Spleen (tissue), 7 donors: Measurements from ENCODE around the gene GPR75.
"Not testable (repeated sequence)": the region's sequence is repeated elsewhere in the genome, so short reads cannot be mapped to it uniquely, and the experiment has no call there.

Source experiments
- POLR2A ChIP-seq, 3 donors: fragments of 450-650 bp; IDR thresholded peaks; one replicate each; pipeline ENCODE4 v1.5.1; 2017; ENCODE audit warnings: antibody characterized with exemption in 3 of 3, mild to moderate bottlenecking in 1 of 3
- POLR2AphosphoS5 ChIP-seq, 3 donors: sonication (generic); formaldehyde crosslinking; IDR thresholded peaks; one replicate each; pipeline ENCODE4 v1.5.1; 2017; ENCODE audit warnings: antibody characterized with exemption in 3 of 3
- TF ChIP-seq, protein P1 (sequence below), 11 experiments: fragments of 200-600 bp in 7 of 11; fragments of 450-650 bp in 4 of 11; sonication (generic) in 4 of 11; IDR thresholded peaks in 8 of 11; conservative IDR thresholded peaks in 3 of 11; 1 replicate in 7 of 11; 2 replicates in 4 of 11; pipeline versions ENCODE4 v1.4.0 to v1.8.0; 2016 to 2021; ENCODE audit warnings: antibody characterized with exemption in 11 of 11, inconsistent platforms in 4 of 11, mild to moderate bottlenecking in 1 of 11
- donor health status: DM: no; HTN: no; CAD: no; lungs with moderate emphysema.
- donor health status: DM: no; HTN: no; CAD: no.
- donor health status: DM: no; HTN: no; CAD: no.

DNA sequence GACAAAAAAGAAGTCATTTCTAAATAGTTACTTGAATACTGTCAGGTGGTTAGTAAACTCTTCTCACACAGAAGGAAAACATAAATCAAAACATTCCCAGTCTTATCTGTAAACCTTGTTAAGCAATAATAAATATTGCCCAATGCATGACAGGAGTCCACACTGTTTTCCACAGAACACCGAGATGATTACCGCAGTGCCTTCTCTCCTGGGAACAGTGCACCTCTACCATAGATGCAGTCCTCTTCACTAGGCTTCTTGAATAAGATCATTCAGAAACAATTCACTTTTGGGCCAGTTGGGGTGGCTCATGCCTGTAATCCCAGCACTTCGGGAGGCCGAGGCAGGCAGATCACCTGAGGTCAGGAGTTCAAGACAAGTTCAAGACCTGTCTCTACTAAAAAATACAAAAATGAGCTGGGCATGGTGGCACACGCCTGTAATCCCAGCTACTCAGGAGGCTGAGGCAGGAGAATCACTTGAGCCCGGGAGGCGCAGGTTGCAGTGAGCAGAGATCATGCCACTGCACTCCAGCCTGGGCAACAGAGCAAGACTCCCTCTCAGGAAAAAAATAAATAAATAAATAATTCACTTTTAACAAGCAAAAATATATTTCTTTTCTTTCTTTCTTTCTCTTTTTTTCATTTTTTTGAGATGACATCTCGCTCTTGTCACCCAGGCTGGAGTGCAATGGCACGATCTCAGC, 8.6 kb downstream of the GPR75 start:
- TF ChIP-seq, protein P1, sequence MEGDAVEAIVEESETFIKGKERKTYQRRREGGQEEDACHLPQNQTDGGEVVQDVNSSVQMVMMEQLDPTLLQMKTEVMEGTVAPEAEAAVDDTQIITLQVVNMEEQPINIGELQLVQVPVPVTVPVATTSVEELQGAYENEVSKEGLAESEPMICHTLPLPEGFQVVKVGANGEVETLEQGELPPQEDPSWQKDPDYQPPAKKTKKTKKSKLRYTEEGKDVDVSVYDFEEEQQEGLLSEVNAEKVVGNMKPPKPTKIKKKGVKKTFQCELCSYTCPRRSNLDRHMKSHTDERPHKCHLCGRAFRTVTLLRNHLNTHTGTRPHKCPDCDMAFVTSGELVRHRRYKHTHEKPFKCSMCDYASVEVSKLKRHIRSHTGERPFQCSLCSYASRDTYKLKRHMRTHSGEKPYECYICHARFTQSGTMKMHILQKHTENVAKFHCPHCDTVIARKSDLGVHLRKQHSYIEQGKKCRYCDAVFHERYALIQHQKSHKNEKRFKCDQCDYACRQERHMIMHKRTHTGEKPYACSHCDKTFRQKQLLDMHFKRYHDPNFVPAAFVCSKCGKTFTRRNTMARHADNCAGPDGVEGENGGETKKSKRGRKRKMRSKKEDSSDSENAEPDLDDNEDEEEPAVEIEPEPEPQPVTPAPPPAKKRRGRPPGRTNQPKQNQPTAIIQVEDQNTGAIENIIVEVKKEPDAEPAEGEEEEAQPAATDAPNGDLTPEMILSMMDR (IDR thresholded peaks at IDR 0.05 in 8 of 11, conservative IDR thresholded peaks at IDR 0.05 in 3 of 11): not testable (repeated sequence)
- TF ChIP-seq POLR2AphosphoS5, POLR2A (IDR thresholded peaks at IDR 0.05): not testable (repeated sequence)
